Upper lobe of left lung (tissue), 4 donors: ENCODE measurements around the gene PSAPL1.

Experiments used
- POLR2AphosphoS5 ChIP-seq, 2 donors: sonication (generic); formaldehyde crosslinking; IDR thresholded peaks; one replicate each; pipeline ENCODE4 v1.5.1; 2017; ENCODE audit warnings: antibody characterized with exemption in 2 of 2
- TF ChIP-seq, protein P1 (sequence below), 6 experiments: fragments of 450-650 bp in 4 of 6; fragments of 200-600 bp in 2 of 6; sonication (generic) in 2 of 6; IDR thresholded peaks; one replicate each; pipeline ENCODE4 v1.5.1; 2016 to 2019; ENCODE audit warnings: antibody characterized with exemption in 6 of 6

DNA sequence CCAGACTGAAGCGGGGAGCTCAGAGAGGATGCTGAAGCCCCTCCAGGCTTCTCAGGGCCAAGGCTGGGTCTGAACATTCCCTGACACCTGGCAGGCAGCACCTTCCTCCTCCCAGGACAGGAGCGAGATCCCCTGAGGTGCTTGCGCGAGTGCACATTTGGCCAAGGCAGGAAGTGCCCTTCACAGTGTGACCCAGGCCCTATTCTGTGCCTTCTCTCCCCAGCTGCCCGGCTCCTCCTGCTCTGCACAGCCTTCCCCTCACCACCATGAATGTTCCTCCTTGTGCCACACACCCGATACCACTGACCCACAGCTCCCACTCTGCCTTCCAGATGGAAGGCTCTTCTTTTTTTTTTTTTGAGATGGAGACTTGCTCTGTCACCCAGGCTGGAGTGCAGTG lies 17.1 kb upstream of the PSAPL1 start:
- TF ChIP-seq, protein P1, sequence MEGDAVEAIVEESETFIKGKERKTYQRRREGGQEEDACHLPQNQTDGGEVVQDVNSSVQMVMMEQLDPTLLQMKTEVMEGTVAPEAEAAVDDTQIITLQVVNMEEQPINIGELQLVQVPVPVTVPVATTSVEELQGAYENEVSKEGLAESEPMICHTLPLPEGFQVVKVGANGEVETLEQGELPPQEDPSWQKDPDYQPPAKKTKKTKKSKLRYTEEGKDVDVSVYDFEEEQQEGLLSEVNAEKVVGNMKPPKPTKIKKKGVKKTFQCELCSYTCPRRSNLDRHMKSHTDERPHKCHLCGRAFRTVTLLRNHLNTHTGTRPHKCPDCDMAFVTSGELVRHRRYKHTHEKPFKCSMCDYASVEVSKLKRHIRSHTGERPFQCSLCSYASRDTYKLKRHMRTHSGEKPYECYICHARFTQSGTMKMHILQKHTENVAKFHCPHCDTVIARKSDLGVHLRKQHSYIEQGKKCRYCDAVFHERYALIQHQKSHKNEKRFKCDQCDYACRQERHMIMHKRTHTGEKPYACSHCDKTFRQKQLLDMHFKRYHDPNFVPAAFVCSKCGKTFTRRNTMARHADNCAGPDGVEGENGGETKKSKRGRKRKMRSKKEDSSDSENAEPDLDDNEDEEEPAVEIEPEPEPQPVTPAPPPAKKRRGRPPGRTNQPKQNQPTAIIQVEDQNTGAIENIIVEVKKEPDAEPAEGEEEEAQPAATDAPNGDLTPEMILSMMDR (IDR thresholded peaks at IDR 0.05) = no peak
- TF ChIP-seq POLR2AphosphoS5 (IDR thresholded peaks at IDR 0.05) = no peak
